ENCODE measurements around the gene LARGE1. TPM values are rescaled to one million over a fixed set of nuclear protein-coding genes. Genes with fewer than 3 reads are reported as not detected.
"Not testable (repeated sequence)": the region's sequence is repeated elsewhere in the genome, so short reads cannot be mapped to it uniquely, and the experiment has no call there.

Gene LARGE1
- total RNA-seq, 1 donor from 2014 or later: 29.5 TPM

- H3K4me3 ChIP-seq: no peak overlapping the region
- intact Hi-C loops (cut with DNase I): no loop called here
- H3K4me1 ChIP-seq: peaks cover 8% of the 10 kb centered on the region
- no peaks in the 10 kb centered on the region for H3K27me3 ChIP-seq
- TF ChIP-seq POLR2AphosphoS5 (IDR thresholded peaks at IDR 0.05; ENCODE audit: insufficient read depth in 1 of 2, low read depth in 1 of 2) (no peak), POLR2A (IDR thresholded peaks at IDR 0.05) (no peak), CTCF (IDR thresholded peaks at IDR 0.05) (no peak)
- no peak for DNase-seq (ENCODE audit: extremely low spot score in 2 of 2)
- no peaks in the 10 kb centered on the region for H3K9me3 ChIP-seq
- no peaks in the 10 kb centered on the region for H3K36me3 ChIP-seq
- H3K27ac ChIP-seq: no peak overlapping the region
Observed at GRCh38 chr22:33573479-33573878, 346.8 kb downstream of the LARGE1 start.

GRCh38 chr22:33572086-33572485 lies 348.2 kb downstream of the LARGE1 start:
- no peak overlapping the region for H3K4me3 ChIP-seq
- H3K9me3 ChIP-seq: no peaks in the 10 kb centered on the region
- no peak for DNase-seq (ENCODE audit: extremely low spot score in 2 of 2)
- H3K27ac ChIP-seq: no peak overlapping the region
- H3K36me3 ChIP-seq: no peaks in the 10 kb centered on the region
- no peaks in the 10 kb centered on the region for H3K27me3 ChIP-seq
- TF ChIP-seq POLR2A (IDR thresholded peaks at IDR 0.05): no peak
- no peak for TF ChIP-seq CTCF (IDR thresholded peaks at IDR 0.05)
- TF ChIP-seq POLR2AphosphoS5 (IDR thresholded peaks at IDR 0.05; ENCODE audit: insufficient read depth in 1 of 2, low read depth in 1 of 2): no peak
- intact Hi-C loops (cut with DNase I): no loop called here
- no peaks in the 10 kb centered on the region for H3K4me1 ChIP-seq

- Histone ChIP-seq H3K4me1 (no peaks in the 10 kb centered on the region), H3K36me3 (no peaks in the 10 kb centered on the region), H3K27ac (no peak overlapping the region), H3K27me3 (no peaks in the 10 kb centered on the region), H3K9me3 (no peaks in the 10 kb centered on the region), H3K4me3 (no peak overlapping the region)
- TF ChIP-seq POLR2A (IDR thresholded peaks at IDR 0.05) (no peak), POLR2AphosphoS5 (IDR thresholded peaks at IDR 0.05; ENCODE audit: insufficient read depth in 1 of 2, low read depth in 1 of 2) (no peak), CTCF (IDR thresholded peaks at IDR 0.05) (no peak)
- intact Hi-C loops (cut with DNase I): no loop called here
- DNase-seq (ENCODE audit: extremely low spot score in 2 of 2): no peak
Observed at GRCh38 chr22:33570110-33570509, 350.2 kb downstream of the LARGE1 start.

- no peak for DNase-seq (ENCODE audit: extremely low spot score in 2 of 2)
- no peak for TF ChIP-seq CTCF (IDR thresholded peaks at IDR 0.05)
- no peaks in the 10 kb centered on the region for H3K9me3 ChIP-seq
Observed at GRCh38 chr22:33569559-33569958, 350.7 kb downstream of the LARGE1 start.

GRCh38 chr22:33569018-33569417 lies 351.3 kb downstream of the LARGE1 start:
- Histone ChIP-seq H3K4me3 (no peak overlapping the region), H3K36me3 (no peaks in the 10 kb centered on the region), H3K4me1 (no peaks in the 10 kb centered on the region), H3K9me3 (no peaks in the 10 kb centered on the region), H3K27ac (no peak overlapping the region), H3K27me3 (no peaks in the 10 kb centered on the region)
- no peak for DNase-seq (ENCODE audit: extremely low spot score in 2 of 2)
- intact Hi-C loops (cut with DNase I): no loop called here
- TF ChIP-seq POLR2A (IDR thresholded peaks at IDR 0.05): no peak
- TF ChIP-seq CTCF (IDR thresholded peaks at IDR 0.05): no peak
- TF ChIP-seq POLR2AphosphoS5 (IDR thresholded peaks at IDR 0.05; ENCODE audit: insufficient read depth in 1 of 2, low read depth in 1 of 2): no peak

More at GRCh38 chr22:33569559-33569958, 350.7 kb downstream of the LARGE1 start:
- no peak overlapping the region for H3K27ac ChIP-seq
- no peaks in the 10 kb centered on the region for H3K4me1 ChIP-seq
- H3K27me3 ChIP-seq: no peaks in the 10 kb centered on the region
- intact Hi-C loops (cut with DNase I): no loop called here
- H3K4me3 ChIP-seq: no peak overlapping the region
- H3K36me3 ChIP-seq: no peaks in the 10 kb centered on the region

- H3K27ac ChIP-seq; H3K36me3 ChIP-seq; H3K4me3 ChIP-seq; DNase-seq (ENCODE audit: extremely low spot score in 2 of 2); H3K4me1 ChIP-seq; intact Hi-C loops (cut with DNase I); H3K9me3 ChIP-seq; H3K27me3 ChIP-seq: not testable (repeated sequence)
Observed at GRCh38 chr22:33566495-33566894, 353.8 kb downstream of the LARGE1 start.
